Mucosa of stomach (tissue), 1 donor: Measurements from ENCODE around the gene VGLL4.

Experiments
- H3K27me3 ChIP-seq: one replicate; pipeline ENCODE4 v1.7.0; 2013; ENCODE audit warnings: mild to moderate bottlenecking, low read length; ENCODE audit not compliant: control insufficient read depth, insufficient read depth
- H3K36me3 ChIP-seq: one replicate; pipeline ENCODE4 v1.7.0; 2013; ENCODE audit warnings: low read length; ENCODE audit not compliant: control insufficient read depth, insufficient read depth
- H3K4me1 ChIP-seq: one replicate; pipeline ENCODE4 v1.7.0; 2013; ENCODE audit warnings: mild to moderate bottlenecking, low read length; ENCODE audit not compliant: control insufficient read depth, insufficient read depth
- H3K4me3 ChIP-seq: one replicate; pipeline ENCODE4 v1.7.0; 2013; ENCODE audit warnings: low read length
- H3K9ac ChIP-seq: one replicate; pipeline ENCODE4 v1.7.0; 2013; ENCODE audit warnings: mild to moderate bottlenecking, low read length, moderate library complexity
- H3K9me3 ChIP-seq: one replicate; pipeline ENCODE4 v1.7.0; 2013; ENCODE audit warnings: mild to moderate bottlenecking, low read length, moderate library complexity; ENCODE audit not compliant: control insufficient read depth
- donor health status: Pancreatic carcinoma.

Gene VGLL4

DNA sequence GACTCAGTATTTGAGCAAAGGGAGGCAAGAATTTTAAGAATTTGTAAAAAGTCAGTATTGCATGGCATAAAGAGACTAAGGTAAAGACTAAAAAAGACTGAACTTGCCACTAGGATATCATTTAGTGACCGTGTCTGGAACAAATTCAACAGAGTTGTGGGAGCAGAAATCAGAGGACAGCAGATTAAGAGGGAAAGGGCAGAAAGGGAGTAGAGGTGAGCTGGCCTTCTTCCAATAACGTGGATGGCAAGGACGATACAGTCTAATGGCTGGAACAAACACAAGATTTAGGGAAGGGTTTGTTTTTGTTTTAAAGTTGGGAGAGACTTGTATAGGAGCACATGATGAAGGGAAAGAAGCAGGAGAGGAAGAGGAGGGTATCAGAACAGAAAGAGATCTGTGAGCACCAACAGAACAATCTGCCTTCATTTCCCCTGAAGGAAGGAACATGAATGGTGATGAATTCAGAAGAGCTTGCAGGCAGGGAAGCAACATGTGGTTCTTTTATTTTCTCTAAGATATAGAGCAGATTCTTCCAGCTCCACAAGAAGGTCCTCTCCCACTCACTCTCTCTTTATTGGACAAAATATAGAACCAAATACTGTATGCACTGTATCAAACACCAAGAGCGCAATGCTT is 8.6 kb downstream of the VGLL4 start:
- no peaks in the 10 kb centered on the region for H3K9me3 ChIP-seq
- peaks cover 38% of the 10 kb centered on the region for H3K4me1 ChIP-seq
- no peak overlapping the region for H3K9ac ChIP-seq
- no peaks in the 10 kb centered on the region for H3K36me3 ChIP-seq
- H3K27me3 ChIP-seq = no peaks in the 10 kb centered on the region
- no peak overlapping the region for H3K4me3 ChIP-seq

DNA sequence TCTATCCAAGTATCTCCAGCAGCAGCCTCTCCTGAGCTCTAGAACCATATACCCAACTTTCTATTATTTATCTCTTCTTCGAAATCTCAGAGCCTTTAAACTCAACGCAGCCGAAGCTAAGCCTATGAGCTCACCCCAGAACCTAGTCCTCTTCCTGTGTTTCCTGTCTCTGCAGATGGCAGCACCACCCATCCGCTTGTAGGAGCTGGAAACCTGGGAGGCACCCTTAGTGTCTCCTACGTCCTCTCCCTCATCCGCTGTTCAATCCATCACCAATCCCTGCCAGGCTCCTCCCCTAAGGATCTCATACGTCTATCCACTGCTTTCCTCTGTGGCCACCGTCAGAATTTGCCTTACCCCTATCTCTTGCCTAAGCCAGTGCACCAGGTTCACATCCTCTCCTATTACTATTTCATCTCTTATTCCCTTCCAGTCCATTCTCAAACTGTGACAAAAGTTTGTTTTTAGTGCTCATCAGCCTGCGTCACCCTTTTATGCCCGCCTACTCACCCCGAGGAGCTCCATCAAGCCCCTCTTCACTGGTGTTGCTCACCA is 9.6 kb downstream of the VGLL4 start:
- Histone ChIP-seq H3K9me3 (no peaks in the 10 kb centered on the region), H3K27me3 (no peaks in the 10 kb centered on the region), H3K4me3 (no peak overlapping the region), H3K36me3 (no peaks in the 10 kb centered on the region), H3K4me1 (peaks cover 29% of the 10 kb centered on the region), H3K9ac (no peak overlapping the region)

DNA sequence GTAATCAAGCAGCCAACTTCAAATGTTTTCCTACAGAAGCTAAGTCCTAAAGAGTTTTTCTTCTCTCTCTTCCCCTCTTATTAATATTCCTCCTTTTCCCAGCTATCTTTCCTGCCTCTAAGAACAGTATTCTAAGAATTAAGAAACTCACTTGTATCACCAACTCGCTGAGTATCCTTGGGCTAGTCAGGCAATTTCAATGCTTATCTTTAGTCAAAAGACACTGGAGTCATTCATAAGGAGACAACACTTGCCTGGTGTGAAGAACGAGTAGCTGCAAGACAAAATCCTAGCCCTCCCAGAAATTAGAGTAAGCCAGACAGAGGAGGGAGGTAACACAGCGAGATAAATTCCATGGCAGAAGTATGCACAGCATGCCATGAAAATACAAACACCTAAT is 10.7 kb downstream of the VGLL4 start:
- Histone ChIP-seq H3K9ac (no peak overlapping the region), H3K27me3 (no peaks in the 10 kb centered on the region), H3K4me3 (no peak overlapping the region), H3K4me1 (peaks cover 17% of the 10 kb centered on the region), H3K36me3 (no peaks in the 10 kb centered on the region), H3K9me3 (no peaks in the 10 kb centered on the region)

DNA sequence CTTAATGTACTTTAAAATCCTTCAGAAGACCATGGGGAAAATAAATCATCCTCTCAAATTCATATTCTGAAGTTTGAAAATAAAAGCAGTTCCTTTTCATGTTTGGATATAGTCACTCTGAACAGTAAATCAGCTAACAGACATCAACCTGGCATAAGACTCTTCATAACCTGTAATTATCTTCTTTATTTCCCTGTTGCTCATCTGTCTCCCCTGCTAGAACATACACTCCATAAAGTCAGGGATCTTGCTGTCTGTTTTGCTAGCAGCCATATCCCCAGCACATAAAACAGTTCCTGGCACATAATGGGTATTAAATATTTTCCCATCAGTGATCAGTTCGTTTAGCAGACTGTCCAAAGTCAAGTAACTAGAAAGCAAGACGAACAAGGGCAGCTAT is 11.2 kb downstream of the VGLL4 start:
- H3K4me1 ChIP-seq = peaks cover 16% of the 10 kb centered on the region
- no peak overlapping the region for H3K4me3 ChIP-seq
- no peaks in the 10 kb centered on the region for H3K36me3 ChIP-seq
- no peaks in the 10 kb centered on the region for H3K27me3 ChIP-seq
- H3K9me3 ChIP-seq = no peaks in the 10 kb centered on the region
- H3K9ac ChIP-seq = no peak overlapping the region

DNA sequence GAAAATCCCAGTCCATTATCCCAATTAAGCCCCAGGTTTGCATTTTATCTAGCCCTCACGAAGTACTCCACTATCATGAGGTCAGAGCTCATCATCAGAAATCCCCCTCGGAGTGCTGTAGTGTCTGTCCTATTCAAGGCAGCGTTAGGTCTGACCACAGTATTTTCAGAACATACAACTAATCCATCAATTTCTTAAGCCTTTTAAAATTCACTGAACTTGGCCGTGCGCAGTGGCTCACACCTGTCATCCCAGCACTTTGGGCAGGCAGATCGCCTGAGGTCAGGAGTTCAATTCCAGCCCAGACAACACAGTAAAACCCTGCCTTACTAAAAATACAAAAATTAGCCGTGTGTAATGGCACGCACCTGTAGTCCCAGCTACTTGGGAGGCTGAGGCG is 11.9 kb downstream of the VGLL4 start:
- H3K36me3 ChIP-seq = no peaks in the 10 kb centered on the region
- H3K9me3 ChIP-seq = no peaks in the 10 kb centered on the region
- H3K4me1 ChIP-seq = peaks cover 12% of the 10 kb centered on the region
- no peaks in the 10 kb centered on the region for H3K27me3 ChIP-seq
- H3K4me3 ChIP-seq = no peak overlapping the region
- H3K9ac ChIP-seq = no peak overlapping the region

DNA sequence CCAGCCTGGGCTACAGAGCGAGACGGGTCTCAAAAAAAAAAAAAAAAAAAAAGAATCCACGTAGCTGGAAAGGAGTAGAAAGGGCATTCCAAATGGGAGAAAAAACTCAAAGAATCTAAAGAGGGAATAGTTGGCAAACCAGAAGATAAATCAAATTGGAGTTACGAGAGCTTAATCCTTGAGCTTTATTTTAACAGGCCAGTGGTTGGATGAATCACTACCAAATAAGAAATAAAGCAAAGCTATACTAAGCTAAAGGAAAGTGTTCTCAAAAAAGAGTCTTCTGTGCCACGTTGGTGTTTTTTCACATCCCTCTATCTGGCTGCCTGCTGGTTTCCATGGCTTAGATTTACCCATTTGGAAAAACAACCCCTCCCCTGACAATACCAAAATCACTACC is 14.0 kb downstream of the VGLL4 start:
- no peaks in the 10 kb centered on the region for H3K36me3 ChIP-seq
- H3K9me3 ChIP-seq = no peaks in the 10 kb centered on the region
- H3K4me3 ChIP-seq = no peak overlapping the region
- H3K9ac ChIP-seq = no peak overlapping the region
- H3K4me1 ChIP-seq = peaks cover 13% of the 10 kb centered on the region
- H3K27me3 ChIP-seq = no peaks in the 10 kb centered on the region

DNA sequence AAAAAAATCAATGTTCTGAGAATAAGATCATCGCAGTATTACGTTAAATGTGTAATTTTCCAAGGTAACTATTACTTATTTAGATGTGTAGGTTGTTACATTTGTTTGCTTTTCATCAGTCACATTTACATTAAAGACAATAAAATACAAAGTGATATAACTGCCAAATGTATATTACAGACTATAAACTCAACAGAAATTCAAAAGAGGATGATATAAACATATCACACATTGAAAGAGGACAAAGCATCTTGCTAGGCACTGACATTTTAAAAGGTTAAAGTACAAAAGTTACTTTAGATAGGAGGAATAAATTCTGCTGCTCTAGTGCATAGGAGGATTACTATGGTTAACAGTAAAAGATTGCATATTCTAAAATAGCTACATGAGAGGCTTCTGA is 16.1 kb downstream of the VGLL4 start:
- Histone ChIP-seq H3K27me3 (no peaks in the 10 kb centered on the region), H3K4me1 (peaks cover 27% of the 10 kb centered on the region), H3K9me3 (no peaks in the 10 kb centered on the region), H3K4me3 (no peak overlapping the region), H3K36me3 (no peaks in the 10 kb centered on the region), H3K9ac (no peak overlapping the region)

DNA sequence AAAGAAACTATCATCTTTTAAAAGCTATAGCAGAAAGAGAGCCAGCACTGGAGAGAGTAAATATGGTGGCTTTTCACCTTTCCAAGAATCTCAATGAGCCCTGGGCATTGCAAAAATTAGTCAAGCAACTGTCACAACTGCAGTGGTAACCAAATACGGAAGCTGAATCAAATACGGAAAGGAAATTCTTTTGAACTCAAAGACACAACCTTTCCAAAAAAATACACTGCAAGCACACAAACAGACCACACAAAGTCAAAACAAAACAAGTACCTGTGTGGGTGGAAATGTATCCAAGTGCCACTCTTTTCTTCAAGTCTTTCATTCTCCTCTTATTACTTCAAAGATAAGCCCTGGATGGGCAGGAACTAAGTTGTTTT is 17.6 kb downstream of the VGLL4 start:
- H3K27me3 ChIP-seq = no peaks in the 10 kb centered on the region
- peaks cover 40% of the 10 kb centered on the region for H3K4me1 ChIP-seq

DNA sequence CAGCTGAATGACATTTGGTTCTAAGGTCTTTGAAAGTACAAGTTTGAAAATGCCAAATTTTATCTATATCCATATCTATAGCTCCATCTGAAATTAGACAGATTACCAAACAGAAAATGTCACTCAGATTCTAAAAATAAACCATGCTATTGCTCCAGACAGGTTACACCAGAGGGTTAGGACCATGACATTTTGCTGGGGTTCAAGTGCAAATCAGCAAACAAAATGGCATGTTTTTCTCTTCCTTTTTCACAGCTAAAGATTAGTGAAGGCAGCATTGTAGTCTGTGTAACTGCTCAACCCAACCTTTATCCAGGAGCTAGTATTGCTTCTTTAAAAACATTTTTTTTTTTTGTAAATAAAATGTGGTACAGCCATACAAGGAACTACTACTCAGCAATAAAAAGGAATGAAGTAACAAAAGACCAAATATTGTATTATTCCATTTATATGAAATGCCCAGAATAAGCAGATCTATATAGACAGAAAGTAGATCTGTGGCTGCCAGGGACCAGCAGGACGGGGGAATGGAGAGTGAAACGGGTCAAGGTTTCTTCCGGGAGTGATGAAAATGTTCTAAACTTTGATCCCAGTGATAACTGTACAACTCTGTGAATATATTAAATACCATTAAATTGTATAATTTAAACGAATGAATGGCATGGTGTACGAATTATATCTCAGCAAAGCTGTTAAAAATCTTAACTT is 18.2 kb downstream of the VGLL4 start:
- peaks cover 46% of the 10 kb centered on the region for H3K4me1 ChIP-seq
- no peak overlapping the region for H3K4me3 ChIP-seq
- H3K9me3 ChIP-seq = no peaks in the 10 kb centered on the region
- H3K27me3 ChIP-seq = no peaks in the 10 kb centered on the region
- no peak overlapping the region for H3K9ac ChIP-seq
- H3K36me3 ChIP-seq = no peaks in the 10 kb centered on the region

More for the DNA sequence above, 17.6 kb downstream of the VGLL4 start:
- no peak overlapping the region for H3K4me3 ChIP-seq
- H3K36me3 ChIP-seq = no peaks in the 10 kb centered on the region
- H3K9ac ChIP-seq = no peak overlapping the region
- no peaks in the 10 kb centered on the region for H3K9me3 ChIP-seq

DNA sequence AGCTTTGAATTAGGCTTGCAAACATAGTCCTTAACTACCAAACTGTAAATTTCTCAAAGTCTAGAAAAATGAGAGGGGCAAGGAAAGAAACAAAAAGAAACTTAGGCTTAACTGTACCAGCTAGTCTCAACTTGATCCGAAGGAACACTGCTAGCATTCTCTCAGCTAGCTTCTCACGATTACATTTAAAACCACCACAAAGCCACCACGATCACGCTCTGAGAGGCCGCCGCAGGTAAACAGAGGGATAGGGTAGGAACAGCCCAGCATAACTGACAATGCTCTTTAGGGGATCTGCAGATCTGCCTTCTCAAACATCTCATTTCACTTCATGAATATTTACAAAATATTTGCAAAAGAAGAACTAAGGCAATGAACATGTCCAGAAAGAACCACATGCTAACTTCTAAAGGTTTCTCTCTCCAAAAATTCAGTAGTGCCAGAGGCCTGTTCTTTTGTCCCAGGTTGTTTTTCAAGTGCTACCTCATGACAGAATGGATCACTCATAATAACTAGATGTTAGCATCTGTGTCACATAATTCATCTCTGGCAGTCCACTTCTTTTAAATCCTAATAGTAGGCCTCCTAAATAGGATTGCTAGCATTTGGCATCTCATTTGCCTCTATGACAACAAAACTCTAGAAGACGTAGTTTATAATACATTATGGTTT is 18.9 kb downstream of the VGLL4 start:
- Histone ChIP-seq H3K9me3 (no peaks in the 10 kb centered on the region), H3K4me1 (peaks cover 52% of the 10 kb centered on the region), H3K4me3 (no peak overlapping the region)

DNA sequence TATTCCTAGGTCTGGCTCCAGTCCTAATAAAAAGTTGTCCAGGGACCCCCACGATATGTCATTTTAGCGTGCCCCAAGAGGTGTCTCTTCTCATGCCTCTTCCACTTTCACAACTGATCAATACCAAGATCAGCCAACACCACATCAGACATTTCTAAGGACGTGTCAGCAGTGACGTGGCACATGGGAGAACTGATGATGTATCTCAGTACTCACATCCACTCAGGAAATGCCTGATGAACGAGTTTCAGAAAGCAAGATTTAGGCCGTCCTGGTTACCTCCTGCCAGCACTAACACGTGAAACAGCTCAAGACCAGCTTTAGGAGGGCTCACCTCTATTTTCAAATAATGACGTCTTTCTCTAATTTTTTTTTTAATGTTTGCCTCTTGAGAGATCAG is 19.6 kb downstream of the VGLL4 start:
- no peaks in the 10 kb centered on the region for H3K27me3 ChIP-seq
- H3K4me1 ChIP-seq = peaks cover 58% of the 10 kb centered on the region
- H3K4me3 ChIP-seq = no peak overlapping the region
- H3K9ac ChIP-seq = no peak overlapping the region
- H3K36me3 ChIP-seq = no peaks in the 10 kb centered on the region
- no peaks in the 10 kb centered on the region for H3K9me3 ChIP-seq

More for the DNA sequence above, 18.9 kb downstream of the VGLL4 start:
- Histone ChIP-seq H3K27me3 (no peaks in the 10 kb centered on the region), H3K9ac (no peak overlapping the region), H3K36me3 (no peaks in the 10 kb centered on the region)
